Epithelial cell of proximal tubule (primary cell): Measurements from ENCODE around the gene DGKK. TPM values are rescaled to one million over a fixed set of nuclear protein-coding genes. Genes with fewer than 3 reads are reported as not detected.

Experiments used
- DNase-seq: peaks from one replicate; pipeline ENCODE4 v3.0.0-alpha.2; 2011; ENCODE audit warnings: low read depth
- H3K4me3 ChIP-seq: 2 replicates; pipeline ENCODE4 v1.5.1; 2011; ENCODE audit warnings: low read depth, mild to moderate bottlenecking, low read length
- total RNA-seq: library from RNA; depleted of rRNA; stranded (reverse); fragments of >200 nt; gene quantifications from 2 replicates; pipeline ENCODE4 v1.2.3, GENCODE V29; 2015
- TF ChIP-seq, protein P1 (sequence below): conservative IDR thresholded peaks from 2 replicates; pipeline ENCODE4 v1.5.1; 2012; ENCODE audit warnings: low read depth, mild to moderate bottlenecking, low read length

Gene DGKK
- total RNA-seq, 1 donor from 2014 or later = not detected

DNA sequence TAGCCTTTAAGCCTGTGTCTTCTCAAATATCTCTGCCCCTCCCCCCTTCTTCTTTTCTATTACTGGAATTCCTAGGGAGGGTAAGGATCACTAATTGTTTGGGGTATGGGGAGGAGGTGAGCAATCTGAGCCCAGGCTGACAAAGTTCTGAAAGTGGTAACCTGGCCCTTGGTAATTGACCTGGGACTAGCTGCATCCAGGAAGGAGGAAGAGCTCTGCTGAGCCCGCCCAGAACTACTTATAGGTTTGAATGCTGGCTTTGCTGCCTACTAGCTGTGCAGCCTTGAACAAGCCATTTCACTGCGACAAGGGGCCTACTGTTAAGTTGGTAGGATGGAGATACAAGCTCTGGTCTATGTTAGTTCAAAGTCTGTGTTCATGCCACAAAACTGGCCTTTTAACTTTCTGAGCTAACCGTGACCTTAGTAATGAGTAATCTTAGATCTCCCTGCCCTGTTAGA is 37.8 kb downstream of the DGKK start:
- TF ChIP-seq, protein P1, sequence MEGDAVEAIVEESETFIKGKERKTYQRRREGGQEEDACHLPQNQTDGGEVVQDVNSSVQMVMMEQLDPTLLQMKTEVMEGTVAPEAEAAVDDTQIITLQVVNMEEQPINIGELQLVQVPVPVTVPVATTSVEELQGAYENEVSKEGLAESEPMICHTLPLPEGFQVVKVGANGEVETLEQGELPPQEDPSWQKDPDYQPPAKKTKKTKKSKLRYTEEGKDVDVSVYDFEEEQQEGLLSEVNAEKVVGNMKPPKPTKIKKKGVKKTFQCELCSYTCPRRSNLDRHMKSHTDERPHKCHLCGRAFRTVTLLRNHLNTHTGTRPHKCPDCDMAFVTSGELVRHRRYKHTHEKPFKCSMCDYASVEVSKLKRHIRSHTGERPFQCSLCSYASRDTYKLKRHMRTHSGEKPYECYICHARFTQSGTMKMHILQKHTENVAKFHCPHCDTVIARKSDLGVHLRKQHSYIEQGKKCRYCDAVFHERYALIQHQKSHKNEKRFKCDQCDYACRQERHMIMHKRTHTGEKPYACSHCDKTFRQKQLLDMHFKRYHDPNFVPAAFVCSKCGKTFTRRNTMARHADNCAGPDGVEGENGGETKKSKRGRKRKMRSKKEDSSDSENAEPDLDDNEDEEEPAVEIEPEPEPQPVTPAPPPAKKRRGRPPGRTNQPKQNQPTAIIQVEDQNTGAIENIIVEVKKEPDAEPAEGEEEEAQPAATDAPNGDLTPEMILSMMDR = no peak
- DNase-seq = no peak
- no peak overlapping the region for H3K4me3 ChIP-seq

DNA sequence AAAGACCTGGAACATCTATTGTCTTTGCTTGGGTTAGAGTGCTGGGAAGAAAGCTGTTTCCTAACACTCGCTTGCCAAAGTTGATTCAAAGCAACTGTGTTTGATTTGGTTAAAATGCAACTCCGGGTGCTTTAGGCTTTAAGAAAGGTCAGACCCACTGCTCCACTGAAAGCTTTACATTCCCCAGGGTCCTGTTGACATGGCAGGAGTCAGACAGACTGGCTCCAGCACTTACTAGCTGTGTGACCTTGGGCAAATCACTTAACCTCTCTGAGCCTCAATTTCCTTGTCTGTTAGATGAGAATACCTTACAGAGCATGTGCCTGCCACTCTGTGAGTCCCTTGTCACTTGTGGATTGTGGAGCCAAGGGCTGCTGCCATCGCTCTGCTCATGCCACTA is 39.0 kb downstream of the DGKK start:
- no peak overlapping the region for H3K4me3 ChIP-seq
- TF ChIP-seq, protein P1 = no peak
- DNase-seq = no peak

DNA sequence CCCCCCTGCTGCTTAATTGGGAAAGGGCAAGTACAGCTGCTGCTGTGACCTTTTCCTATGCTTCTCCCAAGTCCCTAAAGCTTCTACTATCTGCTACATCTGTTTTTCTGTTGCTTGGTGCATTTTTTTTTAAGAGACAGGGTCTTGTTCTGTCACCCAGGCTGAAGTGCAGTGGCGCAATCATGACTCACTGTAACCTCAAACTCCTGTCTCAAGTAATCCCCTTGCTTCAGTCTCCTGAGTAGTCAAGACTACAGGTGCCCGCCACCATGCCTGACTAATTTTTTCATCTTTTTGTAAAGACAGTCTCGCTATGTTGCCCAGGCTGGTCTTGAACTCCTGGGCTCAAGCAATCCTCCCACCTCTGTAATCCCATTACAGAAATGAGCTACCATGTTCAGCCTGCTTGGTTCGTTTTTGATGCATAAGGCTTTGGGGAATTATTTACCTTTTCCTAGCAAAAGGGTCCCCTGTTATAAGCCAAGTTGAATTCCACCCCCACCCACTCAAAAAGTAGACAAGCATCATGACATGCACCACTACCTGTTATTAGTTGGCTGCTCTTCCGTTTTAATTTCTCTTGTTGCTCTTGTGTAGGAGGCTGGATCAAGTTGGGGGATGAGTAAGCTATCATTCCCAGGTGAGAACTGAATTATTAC is 39.6 kb downstream of the DGKK start:
- no peak overlapping the region for H3K4me3 ChIP-seq
- TF ChIP-seq, protein P1 = no peak
- no peak for DNase-seq

DNA sequence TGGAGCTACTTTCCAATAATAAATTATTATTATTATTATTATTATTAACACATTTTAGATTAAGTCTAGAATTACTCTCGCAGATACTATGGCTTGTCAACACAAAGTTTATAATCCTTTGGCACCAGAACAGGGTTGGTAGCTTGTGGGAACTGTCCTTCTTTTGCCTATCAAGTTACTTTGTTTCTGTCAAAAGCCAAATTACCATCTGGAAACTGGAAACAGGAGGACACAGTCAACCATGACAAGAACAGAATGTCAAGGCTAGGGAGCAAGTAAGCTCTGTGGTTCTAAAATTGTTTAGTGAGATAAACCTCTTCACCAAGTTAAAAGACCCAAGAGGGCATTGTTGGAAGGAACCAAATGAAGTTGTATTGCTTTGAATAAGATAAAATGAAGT is 42.5 kb downstream of the DGKK start:
- DNase-seq = no peak
- H3K4me3 ChIP-seq = no peak overlapping the region
- TF ChIP-seq, protein P1 = no peak

GRCh38 chrX:50407976-50408375 is 62.6 kb downstream of the DGKK start:
- TF ChIP-seq, protein P1 = no peak
- no peak overlapping the region for H3K4me3 ChIP-seq
- DNase-seq = no peak

DNA sequence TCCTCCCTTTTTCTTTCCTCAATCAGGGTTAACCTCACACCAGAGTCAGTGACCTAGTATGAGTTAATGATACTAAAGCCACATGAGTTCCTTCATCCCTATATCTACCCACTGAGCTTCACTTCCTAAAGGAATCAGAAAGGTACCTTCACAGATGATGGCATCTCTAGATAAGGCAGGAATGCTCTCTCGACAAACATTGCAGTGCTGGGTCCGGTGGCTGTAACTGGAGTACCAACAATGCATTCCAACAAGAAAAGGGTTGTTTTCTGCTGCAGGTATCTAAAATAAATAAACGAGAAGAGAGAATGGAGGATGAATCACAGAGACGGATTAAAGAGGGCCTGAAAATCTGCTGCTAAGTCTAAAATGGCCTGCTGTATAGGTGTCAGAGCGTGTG is 66.7 kb downstream of the DGKK start:
- no peak overlapping the region for H3K4me3 ChIP-seq
- no peak for DNase-seq

More for the DNA sequence above, 66.7 kb downstream of the DGKK start:
- TF ChIP-seq, protein P1 = no peak
